BLaER1 (cell line): ENCODE results near the gene TMEM123.
"Not testable (repeated sequence)": the region's sequence is repeated elsewhere in the genome, so short reads cannot be mapped to it uniquely, and the experiment has no call there.

Experiments used
- H3K27ac ChIP-seq: shearing (Covaris generic); formaldehyde crosslinking; 2 replicates; pipeline ENCODE4 v1.8.1; 2022
- H3K27me3 ChIP-seq: shearing (Covaris generic); formaldehyde crosslinking; 2 replicates; pipeline ENCODE4 v1.8.1; 2022
- H3K36me3 ChIP-seq: shearing (Covaris generic); formaldehyde crosslinking; 2 replicates; pipeline ENCODE4 v1.8.1; 2022
- H3K4me1 ChIP-seq: shearing (Covaris generic); formaldehyde crosslinking; 2 replicates; pipeline ENCODE4 v1.8.1; 2022
- H3K4me2 ChIP-seq: shearing (Covaris generic); formaldehyde crosslinking; 2 replicates; pipeline ENCODE4 v1.8.1; 2022
- H3K4me3 ChIP-seq: shearing (Covaris generic); formaldehyde crosslinking; 2 replicates; pipeline ENCODE4 v1.8.1; 2022
- H3K9ac ChIP-seq: shearing (Covaris generic); formaldehyde crosslinking; 2 replicates; pipeline ENCODE4 v1.8.1; 2022
- H3K9me3 ChIP-seq: shearing (Covaris generic); formaldehyde crosslinking; 2 replicates; pipeline ENCODE4 v1.8.1; 2022
- H4K20me1 ChIP-seq: shearing (Covaris generic); formaldehyde crosslinking; 2 replicates; pipeline ENCODE4 v1.8.1; 2022
- Cebpa-rat ChIP-seq: shearing (Covaris generic); IDR thresholded peaks from 2 replicates; pipeline ENCODE4 v1.8.1; 2022

TMEM123 gene

GRCh38 chr11:102375720-102376399, 76.7 kb downstream of the TMEM123 start:
- H3K4me3 ChIP-seq = no peak overlapping the region
- no peak overlapping the region for H3K4me2 ChIP-seq
- no peaks in the 10 kb centered on the region for H3K4me1 ChIP-seq
- no peak overlapping the region for H3K9ac ChIP-seq
- no peak overlapping the region for H3K27ac ChIP-seq
- H4K20me1 ChIP-seq = no peaks in the 10 kb centered on the region
- H3K36me3 ChIP-seq = peaks cover 53% of the 10 kb centered on the region
- no peaks in the 10 kb centered on the region for H3K27me3 ChIP-seq
- H3K9me3 ChIP-seq = no peaks in the 10 kb centered on the region
- TF ChIP-seq Cebpa-rat = no peak

DNA sequence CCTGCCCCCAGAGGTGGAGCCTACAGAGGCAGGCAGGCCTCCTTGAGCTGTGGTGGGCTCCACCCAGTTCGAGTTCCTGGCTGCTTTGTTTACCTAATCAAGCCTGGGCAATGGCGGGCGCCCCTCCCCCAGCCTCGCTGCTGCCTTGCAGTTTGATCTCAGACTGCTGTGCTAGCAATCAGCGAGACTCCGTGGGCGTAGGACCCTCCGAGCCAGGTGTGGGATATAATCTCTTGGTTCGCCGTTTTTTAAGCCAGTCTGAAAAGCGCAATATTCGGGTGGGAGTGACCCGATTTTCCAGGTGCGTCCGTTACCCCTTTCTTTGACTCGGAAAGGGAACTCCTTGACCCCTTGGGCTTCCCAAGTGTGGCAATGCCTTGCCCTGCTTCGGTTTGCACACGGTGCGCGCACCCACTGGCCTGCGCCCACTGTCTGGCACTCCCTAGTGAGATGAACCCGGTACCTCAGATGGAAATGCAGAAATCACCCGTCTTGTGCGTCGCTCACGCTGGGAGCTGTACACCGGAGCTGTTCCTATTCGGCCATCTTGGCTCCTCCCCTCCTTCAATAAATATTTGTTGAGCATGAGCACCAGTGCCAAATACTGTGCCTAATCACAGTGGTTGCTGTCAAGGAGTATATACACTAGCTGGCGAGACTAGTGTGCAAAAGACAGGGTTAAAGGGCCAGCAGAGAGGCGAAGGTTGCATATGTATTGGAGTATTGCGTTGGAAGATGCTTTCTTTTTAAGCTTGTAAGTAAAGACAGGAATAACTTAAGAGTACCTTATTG, 77.7 kb downstream of the TMEM123 start:
- H3K4me3 ChIP-seq, H3K9me3 ChIP-seq, H3K4me2 ChIP-seq, H3K9ac ChIP-seq, H3K4me1 ChIP-seq, H4K20me1 ChIP-seq, H3K27ac ChIP-seq, H3K27me3 ChIP-seq: not testable (repeated sequence)
- peaks cover 45% of the 10 kb centered on the region for H3K36me3 ChIP-seq

- TF ChIP-seq Cebpa-rat = no peak
- H3K27me3 ChIP-seq = no peaks in the 10 kb centered on the region
- no peak overlapping the region for H3K4me2 ChIP-seq
- H3K9me3 ChIP-seq = no peaks in the 10 kb centered on the region
- no peak overlapping the region for H3K9ac ChIP-seq
- H3K4me3 ChIP-seq = no peak overlapping the region
- no peaks in the 10 kb centered on the region for H4K20me1 ChIP-seq
- H3K4me1 ChIP-seq = no peaks in the 10 kb centered on the region
- H3K36me3 ChIP-seq = peaks cover 43% of the 10 kb centered on the region
- no peak overlapping the region for H3K27ac ChIP-seq
Measured at GRCh38 chr11:102368472-102368871, 84.1 kb downstream of the TMEM123 start.

DNA sequence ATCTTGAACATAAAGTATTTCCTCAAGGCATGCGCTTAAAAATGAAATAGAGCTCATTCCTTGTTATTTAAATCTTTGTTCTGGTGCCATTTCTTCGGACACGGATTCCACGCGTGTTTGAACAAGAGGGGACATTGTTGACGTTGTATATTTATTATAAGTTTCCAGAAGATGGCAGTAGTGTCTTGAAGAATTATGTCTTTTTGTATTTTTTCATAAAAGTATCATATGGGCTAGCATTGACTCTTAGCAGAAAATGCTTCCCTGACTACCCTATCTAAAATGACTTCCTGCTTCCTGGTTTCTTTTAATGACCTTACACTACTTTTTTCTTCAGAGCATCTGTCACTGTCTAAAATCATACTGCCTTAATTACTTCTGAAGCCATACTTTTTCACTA, 85.2 kb downstream of the TMEM123 start:
- H3K27ac ChIP-seq = no peak overlapping the region
- no peaks in the 10 kb centered on the region for H3K4me1 ChIP-seq
- H4K20me1 ChIP-seq = no peaks in the 10 kb centered on the region
- no peak for TF ChIP-seq Cebpa-rat
- H3K4me2 ChIP-seq = no peak overlapping the region
- no peak overlapping the region for H3K9ac ChIP-seq
- no peaks in the 10 kb centered on the region for H3K9me3 ChIP-seq
- H3K4me3 ChIP-seq = no peak overlapping the region
- no peaks in the 10 kb centered on the region for H3K27me3 ChIP-seq
- peaks cover 49% of the 10 kb centered on the region for H3K36me3 ChIP-seq

- TF ChIP-seq Cebpa-rat = no peak
- Histone ChIP-seq H3K4me2 (no peak overlapping the region), H4K20me1 (peaks cover 13% of the 10 kb centered on the region), H3K27ac (no peak overlapping the region), H3K4me1 (peaks cover 18% of the 10 kb centered on the region), H3K9ac (no peak overlapping the region), H3K9me3 (peaks cover 9% of the 10 kb centered on the region), H3K4me3 (no peak overlapping the region), H3K36me3 (peaks cover 61% of the 10 kb centered on the region), H3K27me3 (no peaks in the 10 kb centered on the region)
Measured at GRCh38 chr11:102364991-102365390, 87.6 kb downstream of the TMEM123 start.

DNA sequence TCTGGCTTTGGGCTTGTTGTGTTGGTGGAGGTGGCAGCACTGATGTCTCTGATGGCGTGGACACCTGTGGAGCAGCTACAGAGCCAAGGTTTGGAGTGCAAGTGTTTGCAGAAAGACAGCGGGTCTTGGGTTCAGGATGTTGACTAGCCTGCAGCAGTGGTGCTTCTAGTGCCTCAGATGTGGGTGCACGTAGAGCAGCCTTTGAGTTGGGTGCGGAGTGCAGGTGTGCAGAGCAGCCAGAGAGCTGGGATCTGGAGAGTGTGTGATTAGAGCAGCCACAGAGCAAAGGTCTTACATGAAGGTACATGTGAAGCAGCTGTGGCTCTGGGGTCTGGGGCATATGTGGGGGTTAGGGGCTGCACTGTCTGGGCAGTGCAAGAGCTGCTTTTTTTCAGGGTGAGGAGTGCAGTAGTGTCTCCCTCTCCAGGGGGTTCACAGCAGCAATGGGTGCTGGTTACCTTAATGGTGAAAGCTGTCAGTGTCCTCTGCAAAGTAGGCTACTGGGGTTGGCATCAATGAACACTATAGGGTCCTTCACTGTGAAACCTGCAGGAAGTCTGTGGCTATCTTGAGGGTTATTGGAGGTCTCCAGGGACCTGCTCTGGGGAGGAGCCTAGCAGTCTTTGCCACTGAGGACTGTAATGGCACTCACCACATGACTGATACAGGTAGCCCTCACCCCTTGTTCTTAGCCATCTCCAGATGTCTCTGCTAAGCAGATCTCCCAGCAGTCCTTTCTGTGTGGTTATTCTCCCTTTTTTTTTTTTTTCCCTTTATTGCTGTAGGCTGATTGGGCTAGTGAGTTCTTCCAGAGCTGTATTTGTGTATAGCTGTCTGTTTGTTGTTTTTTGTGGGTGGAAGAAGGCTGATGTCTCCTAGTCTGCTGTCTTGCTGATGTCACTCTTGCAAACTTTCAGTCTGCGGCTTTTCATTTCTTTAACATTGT, 91.2 kb downstream of the TMEM123 start:
- TF ChIP-seq Cebpa-rat = no peak
- Histone ChIP-seq H3K4me3 (no peak overlapping the region), H3K27ac (no peak overlapping the region), H3K9ac (no peak overlapping the region), H4K20me1 (peaks cover 13% of the 10 kb centered on the region), H3K9me3 (peaks cover 30% of the 10 kb centered on the region), H3K27me3 (no peaks in the 10 kb centered on the region), H3K36me3 (peaks cover 67% of the 10 kb centered on the region), H3K4me2 (peak overlapping the region; percentile 68), H3K4me1 (peaks cover 18% of the 10 kb centered on the region)

DNA sequence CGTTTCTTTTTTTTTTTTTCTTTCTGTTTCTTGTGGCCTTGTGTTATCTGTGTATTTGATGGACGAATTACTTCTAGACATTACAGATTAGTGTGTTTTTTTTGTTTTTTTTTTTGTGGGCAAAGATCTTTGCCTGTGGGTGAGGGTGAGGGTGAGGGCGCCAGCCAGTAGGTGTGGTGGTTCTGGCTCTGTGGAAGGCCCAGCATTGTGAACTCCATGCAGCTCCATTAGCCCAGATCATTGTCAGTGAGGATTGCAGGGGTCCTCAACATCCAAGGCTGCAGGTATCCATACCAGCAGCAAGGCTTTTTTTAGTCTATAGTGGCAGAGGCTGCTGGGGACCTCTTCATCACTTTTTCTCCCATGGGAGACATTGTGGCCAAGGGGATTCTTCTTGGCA, 91.9 kb downstream of the TMEM123 start:
- peak overlapping the region; percentile 68 for H3K4me2 ChIP-seq
- H3K36me3 ChIP-seq = peaks cover 67% of the 10 kb centered on the region

GRCh38 chr11:102359372-102359771, 93.2 kb downstream of the TMEM123 start:
- Histone ChIP-seq H3K9me3 (peaks cover 47% of the 10 kb centered on the region), H3K4me3 (no peak overlapping the region), H3K9ac (no peak overlapping the region), H3K27me3 (no peaks in the 10 kb centered on the region), H3K4me2 (no peak overlapping the region), H3K4me1 (peaks cover 18% of the 10 kb centered on the region), H3K36me3 (peaks cover 64% of the 10 kb centered on the region), H3K27ac (no peak overlapping the region), H4K20me1 (peaks cover 13% of the 10 kb centered on the region)
- TF ChIP-seq Cebpa-rat = no peak

More for the DNA sequence above, 91.9 kb downstream of the TMEM123 start:
- Histone ChIP-seq H3K9ac (no peak overlapping the region), H3K9me3 (peaks cover 36% of the 10 kb centered on the region), H3K27ac (no peak overlapping the region), H3K4me3 (no peak overlapping the region), H3K4me1 (peaks cover 18% of the 10 kb centered on the region), H4K20me1 (peaks cover 13% of the 10 kb centered on the region), H3K27me3 (no peaks in the 10 kb centered on the region)
- TF ChIP-seq Cebpa-rat = no peak

DNA sequence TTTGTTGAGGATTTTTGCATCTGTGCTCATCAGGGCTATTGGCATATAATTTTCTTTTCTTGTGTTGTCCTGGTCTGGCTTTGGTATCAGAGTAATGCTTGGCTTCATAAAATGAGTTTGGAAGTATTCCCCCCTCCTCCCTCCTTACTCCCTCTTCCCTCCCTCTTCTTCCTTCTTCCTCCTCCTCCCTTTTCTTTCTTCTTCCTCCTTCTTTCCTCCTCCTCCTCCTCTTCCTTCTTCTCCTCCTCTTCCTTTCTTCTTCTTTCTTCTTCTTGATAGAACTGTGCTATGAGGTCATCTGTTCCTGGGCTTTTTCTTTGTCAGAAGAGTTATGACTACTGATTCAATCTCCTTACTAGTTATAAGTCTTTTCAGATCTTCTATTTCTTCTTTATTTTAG, 95.4 kb downstream of the TMEM123 start:
- no peak for TF ChIP-seq Cebpa-rat

More for the DNA sequence above, 95.4 kb downstream of the TMEM123 start:
- no peaks in the 10 kb centered on the region for H3K27me3 ChIP-seq
- H3K4me1 ChIP-seq = peaks cover 17% of the 10 kb centered on the region
- peaks cover 68% of the 10 kb centered on the region for H3K36me3 ChIP-seq
- peaks cover 13% of the 10 kb centered on the region for H4K20me1 ChIP-seq
- H3K4me2 ChIP-seq = no peak overlapping the region
- H3K27ac ChIP-seq = no peak overlapping the region
- peaks cover 50% of the 10 kb centered on the region for H3K9me3 ChIP-seq
- no peak overlapping the region for H3K4me3 ChIP-seq
- no peak overlapping the region for H3K9ac ChIP-seq
